CD4-positive, alpha-beta T cell treated with Interferon alpha-2 for 1 hour (primary cell): ENCODE measurements around the gene TACC2.

Source experiments
- DNase-seq, 2 donors: peaks; one replicate each; pipeline ENCODE4 v3.0.0-alpha.2; 2020 to 2022

The TACC2 gene

DNA sequence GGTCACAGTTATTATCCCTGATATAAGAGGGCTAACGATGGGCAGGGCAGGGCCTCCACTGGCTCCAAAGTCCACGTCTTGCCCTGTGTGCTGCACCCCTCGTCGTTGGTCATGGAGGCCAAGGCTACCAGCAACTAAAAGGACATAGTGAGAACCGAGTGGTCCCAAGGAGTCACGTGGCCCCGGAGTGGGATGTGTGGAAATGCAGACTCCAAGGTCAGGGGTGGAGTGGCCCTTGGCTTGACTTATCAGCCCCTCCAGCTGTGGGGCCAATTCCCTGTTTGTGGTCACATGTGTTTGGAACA, 312.8 kb downstream of the TACC2 start:
- DNase-seq, result no peak

DNA sequence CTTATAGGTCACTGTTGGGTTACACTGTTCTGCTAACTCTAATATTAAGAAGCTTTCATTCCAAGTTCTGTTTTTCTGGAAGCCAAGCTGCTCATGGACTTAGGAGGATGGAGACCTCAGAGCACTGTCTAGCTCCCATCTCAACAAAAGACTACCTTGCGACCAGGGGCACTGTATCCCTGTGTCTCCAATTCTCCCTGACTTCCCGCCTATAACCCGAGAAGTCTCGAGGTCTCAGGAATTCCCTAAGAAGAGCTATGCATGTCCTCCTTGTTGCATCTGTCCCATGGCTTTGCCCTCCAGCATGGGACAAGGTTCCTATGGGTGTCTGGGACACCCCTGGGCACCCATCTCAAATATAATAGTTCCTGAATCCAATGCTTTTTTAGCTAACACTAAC, 313.4 kb downstream of the TACC2 start:
- no peak for DNase-seq

DNA sequence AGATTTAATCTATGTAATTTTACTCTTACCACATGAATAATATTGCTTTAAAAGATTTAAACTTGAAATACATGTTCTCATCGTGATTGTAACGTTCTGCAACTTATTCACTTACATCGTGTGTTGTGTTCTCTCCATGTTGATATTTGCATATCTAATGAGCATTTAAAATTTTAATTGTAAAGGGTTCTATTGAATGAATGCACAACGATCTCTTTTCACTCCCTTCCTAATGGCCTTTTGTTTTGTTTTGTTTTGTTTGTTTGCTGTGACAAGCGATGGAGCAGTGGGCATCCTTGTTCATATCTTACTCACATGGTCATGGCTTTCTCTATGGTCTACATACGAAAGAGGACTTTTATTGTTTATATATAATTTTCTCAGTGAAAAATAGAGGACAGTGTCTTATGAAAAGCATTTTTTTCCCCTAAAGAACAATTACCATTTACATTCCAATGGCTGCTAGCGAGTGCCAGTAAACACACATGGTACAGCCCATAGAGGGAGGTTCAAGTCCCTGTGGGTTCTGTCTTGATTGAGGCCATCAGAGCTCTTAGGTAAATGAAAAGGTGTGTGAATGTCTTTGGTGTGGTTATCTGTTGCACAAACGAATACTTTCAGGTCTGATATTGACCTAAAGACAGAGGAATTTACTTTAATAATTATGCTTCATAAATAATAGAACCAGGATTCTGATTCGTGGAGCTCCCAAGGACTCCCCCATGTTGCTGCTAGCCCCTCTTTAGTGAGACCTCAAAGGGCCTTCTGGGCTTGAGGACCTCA, 314.5 kb downstream of the TACC2 start:
- DNase-seq, result no peak
